ENCODE data around the gene STK24. TPM values are rescaled to one million over a fixed set of nuclear protein-coding genes. Genes with fewer than 3 reads are reported as not detected.

STK24 gene
- polyA plus RNA-seq, 2 of the 4 experiments (the other 2 are of a cell fraction): 46.1 to 55.6 TPM

DNA sequence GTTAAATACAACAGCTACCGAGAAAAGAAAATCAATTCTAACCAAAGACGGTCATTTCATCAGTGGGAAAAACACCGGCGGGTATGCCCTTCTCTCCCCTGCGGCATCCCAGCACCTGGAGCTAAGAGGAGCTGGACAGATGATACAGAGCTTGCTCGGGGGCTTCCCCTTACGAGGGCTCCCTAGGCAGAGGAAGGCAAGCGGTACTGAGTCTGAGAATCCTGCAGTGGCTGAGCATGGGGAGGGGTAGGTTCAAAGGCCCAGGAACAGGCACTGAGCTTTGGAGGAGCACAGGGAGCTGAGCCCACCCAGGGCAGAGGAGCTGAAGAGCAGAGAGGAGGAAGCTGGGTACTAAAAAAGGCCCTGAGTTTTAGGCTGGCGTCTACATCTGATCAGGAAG, 12.7 kb downstream of the STK24 start:
- peaks cover 21% of the 10 kb centered on the region; the same call in 1 of the 3 replicates for H3K4me1 ChIP-seq
- no peak for TF ChIP-seq NFE2L2 (conservative IDR thresholded peaks at IDR 0.05; ENCODE audit: low read length)
- no peak for TF ChIP-seq ZFP36 (IDR thresholded peaks at IDR 0.05; ENCODE audit: borderline replicate concordance, partially characterized antibody)
- no peak for TF ChIP-seq POLR2A (IDR thresholded peaks at IDR 0.05; ENCODE audit: low read length)
- no peak for TF ChIP-seq RNF2 (IDR thresholded peaks at IDR 0.05; ENCODE audit: borderline replicate concordance, low read depth)
- TF ChIP-seq NPAS2 (CRISPR knock-in tag; IDR thresholded peaks at IDR 0.05; ENCODE audit: borderline replicate concordance): no peak
- TF ChIP-seq CTCF (IDR thresholded peaks at IDR 0.05): no peak
- TF ChIP-seq EHF (CRISPR knock-in tag; IDR thresholded peaks at IDR 0.05): no peak
- TF ChIP-seq ZSCAN20 (CRISPR knock-in tag; IDR thresholded peaks at IDR 0.05): no peak
- TF ChIP-seq JUN (IDR thresholded peaks at IDR 0.05): no peak
- TF ChIP-seq TP53 (CRISPR knock-in tag; IDR thresholded peaks at IDR 0.05): no peak
- no peak for TF ChIP-seq FOSL2 (IDR thresholded peaks at IDR 0.05)
- TF ChIP-seq FOSL2 (CRISPR knock-in tag; IDR thresholded peaks at IDR 0.05): no peak
- no peak for TF ChIP-seq RARB (CRISPR knock-in tag; IDR thresholded peaks at IDR 0.05)
- TF ChIP-seq HEYL (CRISPR knock-in tag; IDR thresholded peaks at IDR 0.05): no peak
- no peak for TF ChIP-seq ZNF302 (CRISPR knock-in tag; IDR thresholded peaks at IDR 0.05)
- TF ChIP-seq CBX8 (IDR thresholded peaks at IDR 0.05): no peak
- TF ChIP-seq NR3C1 (IDR thresholded peaks at IDR 0.05): no peak
- TF ChIP-seq HDAC2 (IDR thresholded peaks at IDR 0.05): no peak
- no peak for TF ChIP-seq ZC3H11A (IDR thresholded peaks at IDR 0.05)
- TF ChIP-seq RFX5 (IDR thresholded peaks at IDR 0.05): no peak
- peaks cover 3% of the 10 kb centered on the region; the same call in 1 of the 3 replicates for H3K9me3 ChIP-seq
- CTCF ChIA-PET: no interaction called here
- ATAC-seq (no peak), FAIRE-seq (no peak), DNase-seq (ENCODE audit: low read depth in 1 of 2, low spot score in 1 of 2) (no peak)
- peak overlapping the region in 1 of 2 experiments; percentile 24; a peak in 1 of 6 replicates for H3K27ac ChIP-seq
- POLR2A ChIA-PET: no interaction called here
- 86% methylated on average over 8 of the region's 9 CpGs for WGBS (ENCODE audit: missing lambda C conversion rate)
- H3K4me2 ChIP-seq: no peak overlapping the region
- H3K4me3 ChIP-seq: no peak overlapping the region

GRCh38 chr13:98563071-98563470, 13.8 kb downstream of the STK24 start:
- ChIA-PET CTCF (interaction anchor here (1.2 kb wide), 1 partner anchor 88 kb away, joined by 4 read pairs; no protein-coding TSS in a partner anchor), POLR2A (no interaction called here)
- no peak overlapping the region for H3K4me2 ChIP-seq
- FAIRE-seq (no peak), ATAC-seq (no peak), DNase-seq (ENCODE audit: low read depth in 1 of 2, low spot score in 1 of 2) (no peak)
- WGBS (ENCODE audit: missing lambda C conversion rate): 83% methylated on average over 6 of the region's 6 CpGs
- no peaks in the 10 kb centered on the region for H3K9me3 ChIP-seq
- no peak overlapping the region for H3K4me3 ChIP-seq
- peaks cover 27% of the 10 kb centered on the region; the same call in 2 of the 3 replicates for H3K4me1 ChIP-seq
- no peak overlapping the region for H3K27ac ChIP-seq
- TF ChIP-seq HDAC2 (IDR thresholded peaks at IDR 0.05) (no peak), SMC3 (IDR thresholded peaks at IDR 0.05) (no peak), CEBPB (IDR thresholded peaks at IDR 0.05) (no peak), RNF2 (IDR thresholded peaks at IDR 0.05; ENCODE audit: borderline replicate concordance, low read depth) (no peak), KDM1A (IDR thresholded peaks at IDR 0.05; ENCODE audit: low read depth) (no peak), TFCP2L1 (CRISPR knock-in tag; IDR thresholded peaks at IDR 0.05) (no peak), PHF8 (IDR thresholded peaks at IDR 0.05; ENCODE audit: borderline replicate concordance, low read depth) (no peak), NPAS2 (CRISPR knock-in tag; IDR thresholded peaks at IDR 0.05; ENCODE audit: borderline replicate concordance) (no peak), POLR2A (IDR thresholded peaks at IDR 0.05; ENCODE audit: low read length) (no peak), MYC (IDR thresholded peaks at IDR 0.05; ENCODE audit: borderline replicate concordance, low read length) (no peak), JUN (IDR thresholded peaks at IDR 0.05) (no peak), ZC3H11A (IDR thresholded peaks at IDR 0.05) (no peak), POLR2AphosphoS2 (conservative IDR thresholded peaks at IDR 0.05; ENCODE audit: low read length) (no peak)
- TF ChIP-seq, protein P1, sequence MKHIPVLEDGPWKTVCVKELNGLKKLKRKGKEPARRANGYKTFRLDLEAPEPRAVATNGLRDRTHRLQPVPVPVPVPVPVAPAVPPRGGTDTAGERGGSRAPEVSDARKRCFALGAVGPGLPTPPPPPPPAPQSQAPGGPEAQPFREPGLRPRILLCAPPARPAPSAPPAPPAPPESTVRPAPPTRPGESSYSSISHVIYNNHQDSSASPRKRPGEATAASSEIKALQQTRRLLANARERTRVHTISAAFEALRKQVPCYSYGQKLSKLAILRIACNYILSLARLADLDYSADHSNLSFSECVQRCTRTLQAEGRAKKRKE (CRISPR knock-in tag; IDR thresholded peaks at IDR 0.05; ENCODE audit: low read depth): no peak

Data from A549 (cell line).